ENCODE data around the gene MAPK10.
A peak's percentile ranks its signal among the peaks of the same experiment; 100 is the strongest.
"Not testable (repeated sequence)": the region's sequence is repeated elsewhere in the genome, so short reads cannot be mapped to it uniquely, and the experiment has no call there.

The MAPK10 gene

GRCh38 chr4:86021671-86022070 lies 338.2 kb downstream of the MAPK10 start:
- not testable (repeated sequence) for DNase-seq

GRCh38 chr4:86019906-86020305 lies 339.9 kb downstream of the MAPK10 start:
- DNase-seq, result no peak

GRCh38 chr4:86019362-86019761 lies 340.5 kb downstream of the MAPK10 start:
- no peak for DNase-seq

- DNase-seq, result no peak
These were observed 344.2 kb downstream of the MAPK10 start for GRCh38 chr4:86015412-86016350.

GRCh38 chr4:86014599-86014998 lies 345.3 kb downstream of the MAPK10 start:
- DNase-seq, result no peak

GRCh38 chr4:86013621-86014020 lies 346.2 kb downstream of the MAPK10 start:
- no peak for DNase-seq

GRCh38 chr4:86011117-86011516 lies 348.7 kb downstream of the MAPK10 start:
- no peak for DNase-seq

- no peak for DNase-seq
These were observed 352.8 kb downstream of the MAPK10 start for GRCh38 chr4:86007042-86007441.

GRCh38 chr4:86006057-86006456 lies 353.8 kb downstream of the MAPK10 start:
- DNase-seq, result no peak

GRCh38 chr4:86004030-86004429 lies 355.8 kb downstream of the MAPK10 start:
- no peak for DNase-seq

GRCh38 chr4:86001591-86001990 lies 358.3 kb downstream of the MAPK10 start:
- DNase-seq, result no peak

- no peak for DNase-seq
These were observed 364.5 kb downstream of the MAPK10 start for GRCh38 chr4:85995361-85995760.

- DNase-seq, result no peak
These were observed 365.3 kb downstream of the MAPK10 start for GRCh38 chr4:85994576-85994975.

- no peak for DNase-seq
These were observed 366.2 kb downstream of the MAPK10 start for GRCh38 chr4:85993641-85994040.

- DNase-seq, result no peak
These were observed 373.6 kb downstream of the MAPK10 start for GRCh38 chr4:85986266-85986665.

GRCh38 chr4:85979276-85979675 lies 380.6 kb downstream of the MAPK10 start:
- DNase-seq, result no peak

- DNase-seq, result no peak
These were observed 389.3 kb downstream of the MAPK10 start for GRCh38 chr4:85970535-85970934.

GRCh38 chr4:85968945-85969819 lies 390.7 kb downstream of the MAPK10 start:
- DNase-seq, result peak; percentile 62

GRCh38 chr4:85967872-85968271 lies 392.0 kb downstream of the MAPK10 start:
- DNase-seq, result no peak

GRCh38 chr4:85966373-85966772 lies 393.5 kb downstream of the MAPK10 start:
- no peak for DNase-seq

GRCh38 chr4:85965529-85965928 lies 394.3 kb downstream of the MAPK10 start:
- DNase-seq, result no peak

GRCh38 chr4:85965017-85965416 lies 394.8 kb downstream of the MAPK10 start:
- DNase-seq, result not testable (repeated sequence)

- DNase-seq, result no peak
These were observed 395.6 kb downstream of the MAPK10 start for GRCh38 chr4:85964298-85964697.

- DNase-seq, result no peak
These were observed 396.6 kb downstream of the MAPK10 start for GRCh38 chr4:85963231-85963630.
